Measurements from ENCODE around the gene EIF2AK3. TPM values are rescaled to one million over a fixed set of nuclear protein-coding genes. Genes with fewer than 3 reads are reported as not detected.

EIF2AK3 gene
- polyA plus RNA-seq, 1 of the 3 experiments (the other 2 are of a cell fraction) = 2.2 TPM

DNA sequence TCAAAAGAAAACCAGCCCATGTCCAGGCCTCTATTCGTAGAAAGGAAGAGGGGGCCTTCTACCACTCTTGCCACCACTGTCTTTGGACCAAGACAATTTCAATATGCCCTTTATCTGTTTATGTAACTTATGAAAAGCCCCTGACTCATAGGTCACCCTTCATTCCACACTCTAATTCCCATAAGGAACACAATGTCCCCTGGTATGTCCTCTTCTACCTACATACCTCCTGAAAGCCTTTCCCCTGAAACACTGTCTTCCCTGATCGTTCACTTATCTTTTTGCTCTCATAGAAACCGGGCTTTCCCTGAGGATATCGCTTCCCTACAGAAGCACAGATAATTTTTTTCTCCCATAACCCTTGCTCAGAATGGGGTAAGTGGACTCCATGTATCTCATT is 13.3 kb downstream of the EIF2AK3 start:
- Histone ChIP-seq H3K79me2 (ENCODE audit: insufficient read depth) (peaks cover 47% of the 10 kb centered on the region), H4K20me1 (ENCODE audit: insufficient read depth) (no peaks in the 10 kb centered on the region), H3K4me2 (no peak overlapping the region), H3K4me1 (ENCODE audit: control insufficient read depth in 1 of 2, insufficient read depth in 2 of 2, low read depth in 1 of 2, low read length in 1 of 2) (no peaks in the 10 kb centered on the region), H3K36me3 (replicated peaks in 1 of 2; ENCODE audit: control insufficient read depth in 1 of 2, insufficient read depth in 2 of 2, low read length in 1 of 2) (peaks cover 0 to 3% of the 10 kb centered on the region in 2 experiments), H3K9ac (no peak overlapping the region), H2AFZ (ENCODE audit: low read depth) (no peak overlapping the region), H3K4me3 (ENCODE audit: low read depth in 2 of 2, low read length in 1 of 2) (no peak overlapping the region), H3K27ac (ENCODE audit: low read depth in 2 of 2, low read length in 1 of 2) (no peak overlapping the region), H3F3A (replicated peaks; ENCODE audit: insufficient read depth) (peaks cover 8% of the 10 kb centered on the region), H3K9me2 (no peaks in the 10 kb centered on the region), H3K9me3 (no peaks in the 10 kb centered on the region), H3K27me3 (ENCODE audit: insufficient read depth) (no peaks in the 10 kb centered on the region)
- CTCF ChIA-PET = no interaction called here
- 93% methylated on average over 4 of the region's 4 CpGs for WGBS (ENCODE audit: low lambda C conversion rate)
- TF ChIP-seq JUND (IDR thresholded peaks at IDR 0.05) = no peak
- no peak for TF ChIP-seq NRF1 (IDR thresholded peaks at IDR 0.05; ENCODE audit: low read depth, low read length)
- TF ChIP-seq, protein P1, sequence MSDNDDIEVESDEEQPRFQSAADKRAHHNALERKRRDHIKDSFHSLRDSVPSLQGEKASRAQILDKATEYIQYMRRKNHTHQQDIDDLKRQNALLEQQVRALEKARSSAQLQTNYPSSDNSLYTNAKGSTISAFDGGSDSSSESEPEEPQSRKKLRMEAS (IDR thresholded peaks at IDR 0.05; ENCODE audit: low read depth) = no peak
- TF ChIP-seq, protein P2, sequence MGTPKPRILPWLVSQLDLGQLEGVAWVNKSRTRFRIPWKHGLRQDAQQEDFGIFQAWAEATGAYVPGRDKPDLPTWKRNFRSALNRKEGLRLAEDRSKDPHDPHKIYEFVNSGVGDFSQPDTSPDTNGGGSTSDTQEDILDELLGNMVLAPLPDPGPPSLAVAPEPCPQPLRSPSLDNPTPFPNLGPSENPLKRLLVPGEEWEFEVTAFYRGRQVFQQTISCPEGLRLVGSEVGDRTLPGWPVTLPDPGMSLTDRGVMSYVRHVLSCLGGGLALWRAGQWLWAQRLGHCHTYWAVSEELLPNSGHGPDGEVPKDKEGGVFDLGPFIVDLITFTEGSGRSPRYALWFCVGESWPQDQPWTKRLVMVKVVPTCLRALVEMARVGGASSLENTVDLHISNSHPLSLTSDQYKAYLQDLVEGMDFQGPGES (IDR thresholded peaks at IDR 0.05; ENCODE audit: low read depth, low read length) = no peak
- no peak for TF ChIP-seq MEF2A (IDR thresholded peaks at IDR 0.05; ENCODE audit: borderline replicate concordance, low read depth)
- TF ChIP-seq, protein P3, sequence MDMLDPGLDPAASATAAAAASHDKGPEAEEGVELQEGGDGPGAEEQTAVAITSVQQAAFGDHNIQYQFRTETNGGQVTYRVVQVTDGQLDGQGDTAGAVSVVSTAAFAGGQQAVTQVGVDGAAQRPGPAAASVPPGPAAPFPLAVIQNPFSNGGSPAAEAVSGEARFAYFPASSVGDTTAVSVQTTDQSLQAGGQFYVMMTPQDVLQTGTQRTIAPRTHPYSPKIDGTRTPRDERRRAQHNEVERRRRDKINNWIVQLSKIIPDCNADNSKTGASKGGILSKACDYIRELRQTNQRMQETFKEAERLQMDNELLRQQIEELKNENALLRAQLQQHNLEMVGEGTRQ (IDR thresholded peaks at IDR 0.05; ENCODE audit: borderline replicate concordance, low read depth, low read length) = no peak
- TF ChIP-seq, protein P4, sequence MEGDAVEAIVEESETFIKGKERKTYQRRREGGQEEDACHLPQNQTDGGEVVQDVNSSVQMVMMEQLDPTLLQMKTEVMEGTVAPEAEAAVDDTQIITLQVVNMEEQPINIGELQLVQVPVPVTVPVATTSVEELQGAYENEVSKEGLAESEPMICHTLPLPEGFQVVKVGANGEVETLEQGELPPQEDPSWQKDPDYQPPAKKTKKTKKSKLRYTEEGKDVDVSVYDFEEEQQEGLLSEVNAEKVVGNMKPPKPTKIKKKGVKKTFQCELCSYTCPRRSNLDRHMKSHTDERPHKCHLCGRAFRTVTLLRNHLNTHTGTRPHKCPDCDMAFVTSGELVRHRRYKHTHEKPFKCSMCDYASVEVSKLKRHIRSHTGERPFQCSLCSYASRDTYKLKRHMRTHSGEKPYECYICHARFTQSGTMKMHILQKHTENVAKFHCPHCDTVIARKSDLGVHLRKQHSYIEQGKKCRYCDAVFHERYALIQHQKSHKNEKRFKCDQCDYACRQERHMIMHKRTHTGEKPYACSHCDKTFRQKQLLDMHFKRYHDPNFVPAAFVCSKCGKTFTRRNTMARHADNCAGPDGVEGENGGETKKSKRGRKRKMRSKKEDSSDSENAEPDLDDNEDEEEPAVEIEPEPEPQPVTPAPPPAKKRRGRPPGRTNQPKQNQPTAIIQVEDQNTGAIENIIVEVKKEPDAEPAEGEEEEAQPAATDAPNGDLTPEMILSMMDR (IDR thresholded peaks at IDR 0.05) = no peak
- TF ChIP-seq RFX5 (IDR thresholded peaks at IDR 0.05; ENCODE audit: low read length) = no peak
- no peak for TF ChIP-seq SMC3 (IDR thresholded peaks at IDR 0.05; ENCODE audit: low read depth, low read length)
- TF ChIP-seq YY1 (IDR thresholded peaks at IDR 0.05; ENCODE audit: low read depth) = no peak
- no peak for TF ChIP-seq RCOR1 (IDR thresholded peaks at IDR 0.05; ENCODE audit: low read length)
- no peak for TF ChIP-seq SIN3A (IDR thresholded peaks at IDR 0.05; ENCODE audit: borderline replicate concordance, low read depth, low read length)
- POLR2A ChIA-PET = no interaction called here
- DNase-seq = no peak

DNA sequence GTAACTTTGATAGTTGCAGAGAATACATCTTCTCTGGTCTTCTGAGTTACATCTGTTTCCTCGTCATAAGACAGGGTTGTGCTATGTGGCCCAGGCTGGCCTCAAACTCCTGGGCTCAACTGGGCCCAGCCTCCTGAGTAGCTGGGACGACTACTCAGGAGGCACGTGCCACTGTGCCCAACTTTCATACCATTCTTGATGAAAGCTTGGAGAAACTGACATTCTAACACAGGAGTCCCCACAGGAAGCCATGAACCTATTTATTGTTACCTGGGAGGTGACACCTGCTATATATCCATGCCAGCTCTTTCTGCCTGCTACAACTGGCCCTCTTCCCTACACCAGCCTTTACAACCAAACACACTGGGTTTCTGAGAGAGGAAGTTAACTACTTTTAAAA is 19.1 kb downstream of the EIF2AK3 start:
- POLR2A ChIA-PET = no interaction called here
- Histone ChIP-seq H3K4me1 (ENCODE audit: control insufficient read depth in 1 of 2, insufficient read depth in 2 of 2, low read depth in 1 of 2, low read length in 1 of 2) (peaks cover 0 to 25% of the 10 kb centered on the region in 2 experiments; a peak in 3 of 4 replicates), H3F3A (replicated peaks; ENCODE audit: insufficient read depth) (peaks cover 16% of the 10 kb centered on the region), H4K20me1 (ENCODE audit: insufficient read depth) (no peaks in the 10 kb centered on the region), H2AFZ (ENCODE audit: low read depth) (no peak overlapping the region), H3K4me2 (no peak overlapping the region), H3K9me3 (no peaks in the 10 kb centered on the region), H3K9ac (no peak overlapping the region), H3K79me2 (ENCODE audit: insufficient read depth) (peaks cover 8% of the 10 kb centered on the region; the same call in 1 of the 2 replicates), H3K9me2 (no peaks in the 10 kb centered on the region), H3K36me3 (replicated peaks in 1 of 2; ENCODE audit: control insufficient read depth in 1 of 2, insufficient read depth in 2 of 2, low read length in 1 of 2) (peaks cover 0 to 3% of the 10 kb centered on the region in 2 experiments), H3K4me3 (ENCODE audit: low read depth in 2 of 2, low read length in 1 of 2) (no peak overlapping the region), H3K27ac (ENCODE audit: low read depth in 2 of 2, low read length in 1 of 2) (peak overlapping the region in 1 of 2 experiments; percentile 58; a peak in 2 of 4 replicates), H3K27me3 (ENCODE audit: insufficient read depth) (no peaks in the 10 kb centered on the region)
- TF ChIP-seq NFIC (IDR thresholded peaks at IDR 0.05; ENCODE audit: borderline replicate concordance) (no peak), GABPA (IDR thresholded peaks at IDR 0.05; ENCODE audit: low read depth) (no peak), POLR2AphosphoS5 (IDR thresholded peaks at IDR 0.05; ENCODE audit: low read depth, low read length) (no peak), TEAD4 (IDR thresholded peaks at IDR 0.05; ENCODE audit: borderline replicate concordance, insufficient read depth) (no peak), FOXJ3 (CRISPR knock-in tag; IDR thresholded peaks at IDR 0.05) (no peak), SIN3A (IDR thresholded peaks at IDR 0.05; ENCODE audit: borderline replicate concordance, low read depth, low read length) (no peak), EP300 (IDR thresholded peaks at IDR 0.05; ENCODE audit: borderline replicate concordance in 1 of 2, low read depth in 1 of 2, low read length in 1 of 2) (no peak)
- TF ChIP-seq, protein P5, sequence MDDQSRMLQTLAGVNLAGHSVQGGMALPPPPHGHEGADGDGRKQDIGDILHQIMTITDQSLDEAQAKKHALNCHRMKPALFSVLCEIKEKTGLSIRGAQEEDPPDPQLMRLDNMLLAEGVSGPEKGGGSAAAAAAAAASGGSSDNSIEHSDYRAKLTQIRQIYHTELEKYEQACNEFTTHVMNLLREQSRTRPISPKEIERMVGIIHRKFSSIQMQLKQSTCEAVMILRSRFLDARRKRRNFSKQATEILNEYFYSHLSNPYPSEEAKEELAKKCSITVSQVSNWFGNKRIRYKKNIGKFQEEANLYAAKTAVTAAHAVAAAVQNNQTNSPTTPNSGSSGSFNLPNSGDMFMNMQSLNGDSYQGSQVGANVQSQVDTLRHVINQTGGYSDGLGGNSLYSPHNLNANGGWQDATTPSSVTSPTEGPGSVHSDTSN (IDR thresholded peaks at IDR 0.05) = no peak
- TF ChIP-seq, protein P6, sequence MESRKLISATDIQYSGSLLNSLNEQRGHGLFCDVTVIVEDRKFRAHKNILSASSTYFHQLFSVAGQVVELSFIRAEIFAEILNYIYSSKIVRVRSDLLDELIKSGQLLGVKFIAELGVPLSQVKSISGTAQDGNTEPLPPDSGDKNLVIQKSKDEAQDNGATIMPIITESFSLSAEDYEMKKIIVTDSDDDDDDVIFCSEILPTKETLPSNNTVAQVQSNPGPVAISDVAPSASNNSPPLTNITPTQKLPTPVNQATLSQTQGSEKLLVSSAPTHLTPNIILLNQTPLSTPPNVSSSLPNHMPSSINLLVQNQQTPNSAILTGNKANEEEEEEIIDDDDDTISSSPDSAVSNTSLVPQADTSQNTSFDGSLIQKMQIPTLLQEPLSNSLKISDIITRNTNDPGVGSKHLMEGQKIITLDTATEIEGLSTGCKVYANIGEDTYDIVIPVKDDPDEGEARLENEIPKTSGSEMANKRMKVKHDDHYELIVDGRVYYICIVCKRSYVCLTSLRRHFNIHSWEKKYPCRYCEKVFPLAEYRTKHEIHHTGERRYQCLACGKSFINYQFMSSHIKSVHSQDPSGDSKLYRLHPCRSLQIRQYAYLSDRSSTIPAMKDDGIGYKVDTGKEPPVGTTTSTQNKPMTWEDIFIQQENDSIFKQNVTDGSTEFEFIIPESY (IDR thresholded peaks at IDR 0.05; ENCODE audit: borderline replicate concordance, low read depth) = no peak
- 89% methylated on average over 3 of the region's 3 CpGs for WGBS (ENCODE audit: low lambda C conversion rate)
- DNase-seq = no peak
- CTCF ChIA-PET = interaction anchor here (1.1 to 1.8 kb wide), 5 partner anchors 16 to 84 kb away, joined by 3 to 10 read pairs (median 6); no protein-coding TSS in a partner anchor
